GM18909 (cell line): Measurements from ENCODE around the gene CARD9.

ENCODE experiments used
- ATAC-seq: cut with Tn5 transposase; IDR thresholded peaks from one replicate; pipeline ENCODE4 v1.9.1; 2021; ENCODE audit warnings: mild to moderate bottlenecking; ENCODE audit not compliant: unreplicated experiment, poor library complexity

Gene CARD9

GRCh38 chr9:136338511-136338910 lies 35.0 kb downstream of the CARD9 start:
- no peak for ATAC-seq

GRCh38 chr9:136337416-136338395 lies 35.8 kb downstream of the CARD9 start:
- ATAC-seq: no peak

GRCh38 chr9:136336881-136337280 lies 36.6 kb downstream of the CARD9 start:
- ATAC-seq: no peak

DNA sequence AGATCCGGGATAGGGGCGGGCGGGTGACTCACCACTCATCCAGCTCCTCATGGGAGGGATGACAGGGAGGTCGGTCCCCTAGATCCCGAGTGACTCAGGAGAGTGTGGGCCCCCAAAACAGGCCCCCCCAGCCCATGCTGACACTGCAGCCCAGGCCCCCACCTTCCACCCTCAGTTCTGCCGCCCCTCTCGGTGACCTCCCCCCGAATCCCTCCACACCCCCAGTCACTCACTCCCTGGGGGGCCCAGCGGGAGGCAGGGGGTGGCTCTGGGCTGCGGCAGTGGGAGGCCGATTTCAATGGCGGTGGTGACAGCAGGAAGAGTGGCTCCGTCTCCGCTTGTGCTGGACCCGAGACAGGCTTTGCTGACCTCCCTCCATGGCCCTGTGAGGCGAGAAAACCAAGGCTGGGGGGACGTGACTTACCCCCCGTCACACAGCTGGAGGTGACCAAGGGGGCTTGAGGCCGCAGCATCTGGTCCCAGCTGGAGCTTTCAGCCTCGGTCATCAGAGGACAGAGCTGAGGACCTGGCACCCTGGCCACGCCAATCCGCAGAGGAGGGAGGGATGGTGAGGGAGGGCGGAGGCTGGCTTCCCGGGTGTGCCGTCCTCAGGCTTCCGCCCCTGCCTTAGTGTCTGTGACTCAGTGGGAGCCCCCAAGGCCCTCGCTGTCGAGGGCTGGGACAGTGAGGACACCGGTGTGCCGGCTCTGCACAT lies 37.2 kb downstream of the CARD9 start:
- no peak for ATAC-seq

GRCh38 chr9:136335296-136336155 lies 37.9 kb downstream of the CARD9 start:
- ATAC-seq: no peak

DNA sequence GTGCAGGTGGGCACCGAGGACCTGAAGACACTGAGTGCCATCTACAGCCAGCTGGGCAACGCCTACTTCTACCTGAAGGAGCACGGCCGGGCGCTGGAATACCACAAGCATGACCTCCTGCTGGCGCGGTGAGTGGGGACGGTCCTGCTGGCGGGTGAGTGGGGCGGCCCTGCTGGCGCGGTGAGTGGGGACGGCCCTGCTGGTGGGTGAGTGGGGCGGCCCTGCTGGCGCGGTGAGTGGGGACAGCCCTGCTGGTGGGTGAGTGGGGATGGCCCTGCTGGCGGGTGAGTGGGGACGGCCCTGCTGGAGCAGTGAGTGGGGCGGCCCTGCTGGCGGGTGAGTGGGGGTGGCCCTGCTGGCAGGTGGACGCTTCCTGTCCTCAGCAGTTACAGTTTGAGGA lies 38.9 kb downstream of the CARD9 start:
- ATAC-seq: no peak

DNA sequence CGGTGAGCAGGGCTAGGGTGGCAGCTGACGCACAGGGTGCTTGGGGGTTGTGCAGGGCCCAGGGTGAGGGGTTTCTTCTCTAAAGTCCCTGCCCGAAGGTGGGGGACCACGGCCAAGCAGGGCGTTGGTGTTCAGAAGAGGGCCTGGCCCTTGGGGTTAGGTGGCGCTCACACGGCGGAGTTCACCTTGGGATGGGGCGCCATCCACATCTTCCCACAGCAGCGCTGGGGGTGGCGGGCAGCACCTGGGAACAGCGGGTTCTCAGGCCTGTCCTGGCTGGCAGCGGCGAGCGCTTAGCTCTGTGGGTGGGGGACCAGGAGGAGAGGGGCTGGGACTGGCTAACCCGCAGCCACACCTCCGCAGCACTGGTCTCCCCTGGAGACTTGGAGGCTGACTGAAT lies 40.0 kb downstream of the CARD9 start:
- ATAC-seq: no peak

GRCh38 chr9:136333045-136333444 lies 40.4 kb downstream of the CARD9 start:
- ATAC-seq: no peak

GRCh38 chr9:136332482-136332983 lies 40.9 kb downstream of the CARD9 start:
- no peak for ATAC-seq

DNA sequence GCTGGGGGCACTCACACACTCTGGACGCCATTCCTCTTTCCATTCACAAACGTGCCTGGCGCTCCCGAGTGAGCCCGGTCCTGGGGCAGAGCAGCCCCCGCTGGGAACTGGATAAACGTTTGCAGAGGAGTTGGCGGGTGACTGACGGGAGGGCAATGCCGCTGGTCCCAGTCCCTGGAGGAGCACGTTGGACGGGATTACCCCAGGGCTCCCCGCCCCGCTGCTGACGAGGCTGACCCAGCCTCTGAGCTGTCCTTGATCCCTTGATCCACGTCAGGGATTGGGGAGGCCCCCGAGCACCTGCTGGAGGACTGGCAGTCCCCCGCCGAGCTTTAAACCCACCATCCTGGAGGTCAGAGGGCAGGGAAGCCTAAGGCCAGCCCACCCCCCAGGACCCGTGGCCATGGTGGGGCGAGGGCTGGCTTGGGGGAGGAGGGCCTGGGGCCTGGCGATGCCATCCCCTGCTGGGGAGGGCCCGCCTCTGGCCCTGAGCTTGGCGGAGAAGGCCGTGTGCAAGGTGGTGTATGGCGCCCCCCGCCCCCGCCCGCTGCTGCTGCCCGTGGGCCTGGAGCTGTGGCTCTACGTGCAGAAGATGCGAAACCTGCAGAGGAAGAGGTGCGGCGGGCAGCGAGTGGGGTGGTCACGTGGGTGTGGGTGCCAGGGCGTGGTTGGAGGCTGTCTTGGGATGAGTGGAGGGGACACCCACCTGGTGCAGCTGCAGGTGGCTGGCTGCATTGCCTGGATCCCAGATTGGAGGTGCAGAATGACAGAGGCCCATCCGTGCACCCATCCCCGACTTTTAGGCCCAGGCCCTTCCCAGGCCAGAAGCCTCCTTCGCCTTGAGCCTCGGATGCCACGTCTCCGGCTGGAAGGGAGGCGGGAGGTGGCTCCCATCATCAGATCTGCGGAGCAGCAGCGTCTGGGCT lies 41.6 kb downstream of the CARD9 start:
- no peak for ATAC-seq

DNA sequence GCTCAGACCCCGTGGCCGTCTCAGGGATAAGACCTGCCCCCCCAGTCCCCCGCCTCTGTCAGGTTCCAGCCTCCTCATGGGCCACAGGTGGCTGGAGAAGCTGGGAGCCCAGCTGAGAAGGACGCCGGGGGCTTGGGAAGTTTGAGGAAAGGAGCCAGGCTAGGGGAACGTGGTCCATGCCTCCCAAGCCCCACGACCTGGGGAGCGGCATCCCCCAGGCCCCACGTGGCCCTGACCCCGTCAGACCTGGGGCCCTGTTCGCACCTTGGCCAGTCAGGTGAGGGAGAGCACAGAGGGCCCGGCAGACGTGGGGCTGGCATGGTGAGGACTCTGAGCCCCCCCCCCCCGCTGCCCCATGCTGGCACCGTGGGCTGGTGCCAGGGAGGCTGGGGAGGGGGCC lies 42.4 kb downstream of the CARD9 start:
- no peak for ATAC-seq

GRCh38 chr9:136330406-136330990 lies 43.0 kb downstream of the CARD9 start:
- ATAC-seq: no peak

DNA sequence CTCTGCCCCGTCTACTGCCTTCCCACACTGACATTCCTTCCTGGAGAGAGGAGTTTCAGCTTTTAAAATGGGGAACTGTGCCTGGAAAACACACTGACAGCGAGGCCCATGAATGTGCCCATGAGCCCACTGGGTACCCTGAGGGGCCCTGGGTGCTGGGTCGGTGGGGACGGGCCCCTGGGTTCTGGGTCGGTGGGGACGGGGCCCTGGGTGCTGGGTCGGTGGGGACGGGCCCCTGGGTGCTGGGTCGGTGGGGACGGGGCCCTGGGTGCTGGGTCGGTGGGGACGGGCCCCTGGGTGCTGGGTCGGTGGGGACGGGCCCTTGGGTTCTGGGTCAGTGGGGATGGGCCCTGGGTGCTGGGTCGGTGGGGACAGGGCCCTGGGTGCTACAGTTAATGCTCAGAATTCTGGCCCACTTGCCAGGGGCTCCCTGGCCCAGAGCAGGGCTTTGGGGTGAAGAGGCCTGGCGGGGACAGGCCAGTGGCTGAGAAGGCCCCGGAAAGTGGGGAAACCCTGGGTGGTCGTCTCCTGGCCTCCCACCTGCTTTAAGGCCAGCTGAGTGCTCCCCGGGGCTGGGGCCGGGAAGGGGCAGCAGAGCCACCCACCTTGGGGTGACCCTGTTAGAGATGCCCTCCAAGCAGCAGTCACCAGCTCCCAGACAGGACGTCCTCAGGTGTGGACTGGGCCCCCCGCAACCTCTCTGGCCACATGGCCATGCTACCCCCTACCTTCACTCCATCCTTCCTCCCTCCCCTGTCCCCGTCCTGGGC lies 43.6 kb downstream of the CARD9 start:
- ATAC-seq: no peak

DNA sequence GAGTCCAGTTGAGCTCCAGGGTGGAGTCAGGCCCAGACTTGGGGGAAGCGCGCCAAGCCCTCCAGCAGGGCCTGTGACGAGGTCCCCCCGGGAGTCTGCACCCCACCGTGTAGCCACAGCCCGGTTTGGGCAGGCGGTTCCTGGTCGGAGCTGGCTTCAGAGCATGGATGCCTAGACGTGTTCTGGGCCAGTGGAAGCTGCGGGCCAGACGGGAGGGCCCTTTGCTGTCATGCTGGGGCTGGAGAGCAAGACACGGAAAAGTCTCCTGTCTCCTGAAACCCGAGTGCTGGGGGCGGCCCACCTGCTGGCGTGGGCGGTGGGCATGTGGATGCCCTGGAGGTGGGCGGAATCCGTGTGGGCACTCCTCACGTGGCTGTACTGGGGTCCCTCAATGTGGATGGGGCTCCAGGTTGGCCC lies 44.2 kb downstream of the CARD9 start:
- ATAC-seq: no peak

DNA sequence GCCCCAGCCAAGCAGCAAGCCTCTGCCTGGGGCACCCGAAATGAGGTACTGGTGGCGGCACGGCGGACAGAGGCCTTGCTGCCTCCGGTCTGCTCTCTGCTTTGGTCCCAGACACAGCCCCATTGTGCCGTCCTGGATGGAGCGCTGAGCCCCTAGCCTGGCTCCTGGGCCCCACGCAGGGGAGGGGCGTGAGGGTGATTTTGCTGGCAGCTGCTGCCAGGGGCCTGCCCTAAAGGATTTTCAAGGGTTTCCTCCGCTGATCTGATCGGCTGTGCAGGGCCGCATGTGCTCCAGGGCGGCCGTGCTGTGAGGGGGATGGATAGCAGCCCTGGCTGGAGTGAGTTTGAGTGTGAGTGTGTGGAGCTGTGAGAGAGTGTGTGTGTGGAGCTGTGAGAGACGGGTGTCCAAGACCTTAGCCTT lies 44.8 kb downstream of the CARD9 start:
- no peak for ATAC-seq

GRCh38 chr9:136328011-136328621 lies 45.4 kb downstream of the CARD9 start:
- ATAC-seq: no peak

- no peak for ATAC-seq
Measured at GRCh38 chr9:136327304-136327974, 46.0 kb downstream of the CARD9 start, which contains the start of gene GPSM1. Gene GPSM1 (plus strand): TSS chr9:136327539. CDS start chr9:136327696, 157 bp downstream.
